Hippocampal formation (tissue), 2 donors: ENCODE results near the gene SFMBT1.
A peak's percentile ranks its signal among the peaks of the same experiment; 100 is the strongest.
"Not testable (repeated sequence)": the region's sequence is repeated elsewhere in the genome, so short reads cannot be mapped to it uniquely, and the experiment has no call there.

Experiments used
- DNase-seq, 2 donors: peaks; one replicate each; lab custom pipeline; 2025; lab: John Stamatoyannopoulos, UW

SFMBT1 gene

DNA sequence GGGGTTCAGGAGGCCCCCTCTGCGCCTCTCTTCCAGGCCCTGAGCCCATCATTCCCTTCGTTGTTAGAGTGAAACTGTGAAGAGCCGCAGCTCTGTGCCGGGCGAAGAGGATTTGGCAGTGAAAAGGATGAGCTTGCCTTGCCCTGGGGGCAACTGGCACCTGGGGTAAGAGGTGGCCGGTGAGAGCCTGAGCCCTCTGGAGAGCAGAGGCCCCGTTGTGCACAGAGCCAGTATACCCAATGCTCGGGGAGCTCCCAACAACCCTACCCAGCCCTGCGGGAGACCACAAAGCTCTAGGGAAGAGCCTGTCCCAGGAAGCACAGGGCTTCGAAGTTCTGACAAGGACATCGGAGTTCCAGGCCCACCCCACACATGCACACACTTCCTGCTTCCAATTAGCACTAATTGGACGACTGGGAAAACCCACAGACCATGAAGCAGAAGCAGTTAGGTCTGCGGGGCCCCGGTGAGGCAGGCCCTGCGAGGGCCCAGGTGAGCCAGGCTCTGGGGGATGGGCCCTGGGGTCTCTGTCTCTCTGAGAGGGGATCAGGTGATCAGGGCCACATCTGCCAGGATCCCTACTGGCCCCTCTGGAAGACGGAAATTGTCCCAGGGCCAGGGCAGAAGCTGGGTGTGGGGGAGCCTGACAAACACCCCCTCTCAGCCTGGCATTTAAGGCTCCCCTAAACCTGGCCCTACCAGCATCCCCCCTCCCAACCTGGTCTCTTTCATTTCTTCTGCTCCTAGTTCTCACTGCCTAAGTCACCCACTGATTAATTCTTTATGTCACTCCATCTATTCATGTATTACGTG, 27.9 kb upstream of the SFMBT1 start:
- DNase-seq = no peak

DNA sequence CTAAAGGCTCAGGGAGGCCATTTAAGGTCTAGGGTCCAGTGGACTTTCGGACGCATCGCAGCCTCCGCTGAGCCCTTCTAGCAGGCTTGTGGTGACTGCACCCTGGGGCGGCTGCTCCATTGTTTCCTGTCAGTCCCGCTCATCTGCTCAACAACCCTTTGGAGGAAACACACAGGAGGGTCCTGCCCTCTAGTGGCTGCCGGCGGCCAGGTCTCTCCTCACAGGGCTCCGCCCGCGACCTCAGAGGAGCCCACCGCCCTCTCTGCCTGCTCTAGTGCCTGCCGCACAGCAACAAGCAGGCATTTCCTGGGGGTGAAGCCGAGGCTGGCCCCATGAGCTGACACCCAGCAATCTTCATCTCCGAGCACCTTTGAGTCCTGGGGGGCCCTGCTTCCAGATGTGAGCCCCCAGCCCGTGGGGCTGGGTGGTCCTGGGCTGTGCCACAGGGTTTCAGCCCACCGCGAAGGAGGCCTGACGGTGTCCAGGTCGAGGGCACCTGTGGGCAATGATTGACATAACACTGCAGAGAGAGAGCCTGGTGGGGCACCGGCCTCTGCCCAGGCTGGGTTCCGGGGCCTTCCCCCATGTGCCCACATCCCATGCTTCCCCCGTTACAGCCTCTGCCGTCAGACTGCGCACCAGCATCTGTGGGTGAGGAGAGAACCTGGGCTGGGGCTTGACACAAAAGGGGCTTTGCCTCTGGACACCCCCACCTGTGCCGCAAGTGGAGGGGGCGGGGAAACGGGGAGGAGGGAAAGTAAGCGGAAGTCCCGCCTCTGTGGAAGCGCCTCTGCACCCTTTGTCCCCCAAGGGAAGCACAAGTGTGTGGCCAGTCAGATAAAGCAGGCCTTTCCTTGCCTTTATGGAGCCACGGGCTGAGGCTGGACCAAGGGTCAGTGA, 27.0 kb upstream of the SFMBT1 start:
- peak; percentile 59 to 70 for DNase-seq

DNA sequence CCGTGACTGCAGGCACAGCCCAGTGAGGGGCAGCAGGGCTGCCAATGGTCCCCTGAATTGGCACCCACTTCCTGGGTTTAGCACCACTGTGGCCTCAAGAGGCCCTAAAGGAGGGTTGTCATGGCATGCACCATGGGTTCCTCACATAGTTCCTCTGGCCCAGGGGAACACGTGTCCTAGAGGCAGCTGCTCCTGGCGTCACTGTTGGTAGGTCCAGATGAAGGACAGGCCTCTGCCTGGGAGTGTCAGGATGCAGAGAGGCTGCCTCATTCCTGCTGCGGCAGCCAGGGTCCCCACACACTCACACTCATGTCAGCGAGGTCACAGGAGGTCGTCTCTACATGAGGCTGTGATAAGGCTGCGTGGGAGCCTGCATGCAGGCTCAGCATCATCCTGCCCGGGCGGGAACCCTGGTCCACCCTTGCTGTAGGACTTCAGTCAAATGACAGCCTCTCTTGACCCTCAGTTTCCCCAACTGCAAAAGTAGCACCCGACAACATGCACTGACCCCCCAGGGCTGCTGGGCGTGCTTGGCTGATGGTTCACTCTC, 26.1 kb upstream of the SFMBT1 start:
- no peak for DNase-seq

DNA sequence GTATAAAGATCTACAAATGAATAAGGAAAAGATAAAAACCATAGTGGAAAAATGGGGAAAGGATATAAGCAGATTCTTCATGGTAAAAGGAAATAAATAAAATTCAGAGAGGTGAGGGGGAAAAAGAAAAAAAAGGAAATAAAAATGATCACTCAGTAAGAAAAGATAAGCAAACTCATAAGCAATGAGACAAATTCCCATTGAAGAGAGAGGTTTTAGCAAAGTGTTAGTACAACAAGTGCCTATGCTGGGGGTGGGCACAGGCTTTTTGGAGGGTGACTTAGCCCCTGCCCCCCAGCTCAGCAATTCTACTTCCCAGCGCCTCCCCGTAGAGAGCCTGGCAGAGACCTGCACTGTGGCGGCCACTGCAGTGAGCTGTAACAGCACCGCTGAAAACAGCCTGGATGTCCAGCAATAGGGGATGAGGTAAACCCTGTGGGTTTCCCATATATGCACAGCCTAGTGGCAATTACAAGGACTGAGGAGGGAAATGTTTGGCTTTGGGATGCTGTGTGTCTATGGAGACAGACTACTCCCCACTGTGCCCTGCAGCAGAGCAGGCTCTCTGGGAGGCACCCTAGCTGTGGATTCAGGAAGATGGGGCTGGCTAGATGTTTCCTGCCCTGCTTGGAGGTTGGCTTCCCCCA, 23.7 kb upstream of the SFMBT1 start:
- no peak for DNase-seq

DNA sequence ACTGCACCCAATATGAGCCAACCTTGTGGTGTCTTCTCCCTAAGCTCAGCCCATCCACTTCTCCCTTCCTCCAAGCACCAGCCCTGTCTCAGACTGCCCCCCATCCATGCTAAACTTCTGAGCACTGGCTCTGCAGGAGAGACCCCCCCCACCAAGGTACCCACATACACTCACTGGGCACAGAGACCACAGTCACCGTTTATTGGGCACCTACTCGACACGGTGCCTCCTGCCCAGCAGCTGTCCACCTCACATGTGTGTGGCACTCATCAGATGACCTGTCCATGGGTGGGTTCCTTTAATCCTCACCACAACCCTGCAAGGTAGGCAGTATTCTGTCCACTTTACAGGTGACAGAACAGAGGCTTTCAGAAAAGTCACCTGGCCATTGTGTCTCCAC, 22.3 kb upstream of the SFMBT1 start:
- no peak for DNase-seq

DNA sequence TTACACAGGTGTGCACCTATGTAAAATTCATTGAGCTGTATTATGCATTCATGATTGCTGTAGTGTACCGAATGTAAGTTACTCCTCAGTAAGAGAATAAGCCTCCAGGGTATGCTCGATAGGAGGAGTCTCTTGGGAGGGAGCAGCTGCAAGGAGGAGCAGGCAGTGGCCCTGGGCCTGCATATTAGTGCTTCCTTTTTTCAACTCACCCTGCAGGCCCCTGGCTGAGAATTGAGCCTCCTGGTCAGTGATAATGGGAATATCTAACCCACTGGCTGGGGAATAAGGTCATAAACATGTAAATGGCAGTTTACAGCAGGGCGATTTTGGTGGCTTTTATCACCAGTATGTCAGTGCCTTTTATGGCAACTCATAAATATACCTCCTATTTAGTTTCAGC, 21.7 kb upstream of the SFMBT1 start:
- DNase-seq = no peak

DNA sequence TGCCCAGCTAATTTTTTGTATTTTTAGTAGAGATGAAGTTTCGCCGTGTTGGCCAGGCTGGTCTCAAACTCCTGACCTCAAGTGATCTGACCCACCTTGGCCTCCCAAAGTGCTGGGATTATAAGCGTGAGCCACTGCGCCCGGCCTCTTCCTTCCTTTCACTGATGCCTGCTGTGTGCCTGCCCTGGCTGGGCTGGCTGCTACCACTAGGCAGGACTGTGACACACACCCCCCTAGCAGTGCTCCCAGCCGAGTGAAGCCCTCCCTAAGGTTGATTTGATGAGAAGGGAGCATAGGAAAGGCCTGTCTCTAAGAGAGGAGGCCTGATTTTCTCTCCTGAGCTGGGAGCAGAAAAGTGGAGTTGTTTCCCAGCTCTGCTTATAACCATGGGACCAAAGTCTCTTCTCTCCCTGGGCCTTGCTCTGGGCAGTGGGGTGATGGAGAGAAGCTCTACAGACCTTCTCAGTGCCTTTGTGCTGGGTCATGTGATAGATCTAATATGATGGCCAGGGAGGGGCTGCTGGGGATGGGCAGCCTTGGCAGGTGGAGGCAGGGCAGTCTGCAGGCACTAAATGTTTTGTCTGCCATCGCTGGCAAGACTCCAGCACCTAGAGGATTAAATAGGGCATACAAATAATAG, 20.1 kb upstream of the SFMBT1 start:
- no peak for DNase-seq

DNA sequence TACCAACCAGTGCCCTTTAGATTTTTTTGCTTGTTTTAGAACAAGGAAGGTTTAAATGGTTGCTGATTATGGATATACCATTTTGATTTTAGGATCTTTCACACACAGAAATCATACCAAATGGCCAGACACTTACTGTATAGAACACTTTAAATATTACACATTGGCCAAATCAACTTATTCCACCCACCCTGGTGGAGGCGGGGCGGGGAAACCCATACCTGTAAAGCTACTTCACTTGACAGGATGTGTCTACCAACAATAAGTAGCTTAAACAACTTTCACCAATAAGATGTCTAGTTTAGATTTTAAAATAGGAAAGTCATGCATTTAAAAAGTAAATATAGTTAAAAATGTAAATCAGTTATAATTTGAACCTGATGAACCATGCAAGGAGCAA, 17.0 kb upstream of the SFMBT1 start:
- DNase-seq = no peak

DNA sequence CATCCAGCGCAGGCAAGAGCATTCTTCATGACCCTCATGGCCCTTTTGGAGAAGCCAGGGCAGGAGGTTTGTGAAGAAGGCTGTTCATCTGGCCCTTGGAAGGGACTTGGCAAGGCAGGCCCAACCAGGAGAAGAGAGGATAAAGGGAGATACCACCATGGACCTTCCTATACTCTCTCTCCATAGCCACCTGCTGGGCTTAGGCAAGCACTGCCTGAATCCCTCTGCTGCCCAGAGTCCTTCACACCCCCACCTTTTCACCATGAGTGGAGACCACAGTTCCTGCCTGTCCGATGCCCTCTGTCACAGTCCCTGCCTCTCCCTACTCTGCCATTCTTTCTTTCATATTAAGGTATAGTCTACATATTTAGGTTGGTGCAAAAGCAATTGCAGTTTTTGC, 10.6 kb upstream of the SFMBT1 start:
- DNase-seq = no peak

DNA sequence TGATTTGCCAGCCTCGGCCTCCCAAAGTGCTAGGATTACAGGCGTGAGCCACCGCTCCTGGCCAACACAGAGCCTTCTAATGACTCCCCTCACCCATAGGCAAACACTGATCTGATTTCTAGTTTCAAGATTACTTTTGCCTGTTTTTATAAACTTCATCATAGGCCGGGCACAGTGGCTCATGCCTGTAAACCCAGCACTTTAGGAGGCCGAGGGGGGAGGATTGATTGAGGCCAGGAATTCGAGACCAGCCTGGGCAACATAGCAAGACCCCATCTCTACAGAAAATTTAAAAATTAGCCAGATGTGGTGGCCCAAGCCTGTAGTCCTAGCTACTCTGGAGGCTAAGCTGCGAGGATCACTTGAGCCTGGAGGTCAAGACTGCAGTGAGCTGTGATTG, 8.4 kb upstream of the SFMBT1 start:
- not testable (repeated sequence) for DNase-seq

DNA sequence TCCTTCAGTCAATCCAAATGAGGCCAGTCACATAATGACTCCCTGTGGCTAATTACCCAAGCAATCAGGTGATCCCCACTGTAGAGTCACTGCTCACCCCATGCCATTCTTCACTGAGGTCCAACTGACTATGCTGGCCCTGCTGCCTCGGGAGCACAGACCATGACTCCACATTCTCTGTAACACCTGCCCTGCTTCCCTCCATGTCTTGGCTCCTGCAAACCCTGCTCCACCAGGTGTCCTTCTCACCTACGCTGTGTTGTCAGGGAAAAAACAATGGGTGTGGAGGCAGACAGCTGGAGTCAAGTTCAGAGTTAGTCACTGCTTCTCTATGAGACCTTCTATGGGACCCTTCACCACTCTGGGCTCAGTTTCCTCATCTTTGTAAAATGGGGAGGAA, 6.1 kb upstream of the SFMBT1 start:
- no peak for DNase-seq

DNA sequence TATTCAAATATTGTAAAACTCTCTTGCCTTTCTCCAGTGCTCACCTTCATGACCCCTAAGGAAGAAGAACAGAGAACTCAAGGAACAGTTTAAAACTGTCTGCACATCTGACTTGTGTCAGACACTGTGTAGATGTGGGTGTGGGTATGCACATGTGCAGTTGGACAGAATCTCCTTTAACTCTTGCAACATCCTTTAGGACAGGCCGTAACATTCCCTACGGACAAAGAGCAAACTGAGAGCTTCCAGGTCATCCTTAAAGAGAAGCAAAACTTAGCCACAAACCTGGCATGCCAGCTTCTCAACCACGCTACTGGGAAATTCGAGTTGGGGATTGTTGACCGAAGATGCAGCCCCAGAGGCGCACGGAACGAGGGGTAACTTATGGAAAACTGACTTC, 4.1 kb upstream of the SFMBT1 start:
- no peak for DNase-seq

DNA sequence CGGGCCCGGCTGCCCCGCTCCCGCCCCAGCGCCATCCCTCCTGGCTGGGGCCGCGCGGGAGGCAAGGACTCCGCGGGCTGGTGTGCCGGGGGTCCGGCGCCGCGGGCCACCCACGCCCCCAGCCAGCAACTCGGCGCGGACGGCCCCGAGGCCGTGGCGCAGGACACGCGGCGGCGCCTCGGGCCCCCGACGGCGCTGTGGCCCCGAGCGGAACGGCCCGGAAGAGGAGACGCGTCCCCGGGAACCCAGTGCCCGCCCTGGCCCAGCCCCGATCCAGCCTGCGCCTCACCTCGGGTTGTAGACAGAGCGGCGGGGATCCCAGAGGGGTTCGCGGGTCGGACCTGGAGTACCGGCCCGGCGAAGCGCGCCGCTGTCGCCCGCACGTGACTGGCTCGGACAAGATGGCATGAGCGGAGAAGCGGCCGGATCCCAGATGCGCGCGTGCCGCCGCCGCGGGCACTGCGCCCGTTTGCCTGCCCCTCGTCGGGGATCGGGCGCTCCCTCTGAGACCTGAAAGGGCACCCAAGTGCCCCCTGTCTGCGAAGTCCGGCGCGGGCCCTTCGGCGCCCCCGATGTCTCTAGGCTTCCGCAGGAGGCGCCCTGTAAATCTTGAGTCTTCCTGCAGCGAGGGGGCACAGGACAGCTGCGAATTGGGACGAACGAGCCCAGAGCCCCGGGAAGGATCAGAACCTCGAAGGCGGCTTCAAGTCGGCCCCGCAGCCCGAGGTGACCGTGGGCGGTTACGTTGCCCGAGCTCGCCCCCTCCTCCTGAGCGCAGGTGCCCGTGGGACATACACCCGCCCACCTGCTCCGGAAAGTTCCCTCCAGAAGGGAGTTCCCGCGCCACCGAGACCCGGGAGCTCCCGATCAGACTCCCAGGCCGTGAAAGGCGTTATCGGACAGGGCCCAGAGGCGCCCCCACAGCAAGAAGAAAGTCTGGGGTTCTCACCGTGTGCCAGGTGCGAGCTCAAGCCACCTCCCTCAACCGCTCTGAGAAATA, 598 bp upstream of the SFMBT1 start:
- peak; percentile 10 to 25 for DNase-seq

DNA sequence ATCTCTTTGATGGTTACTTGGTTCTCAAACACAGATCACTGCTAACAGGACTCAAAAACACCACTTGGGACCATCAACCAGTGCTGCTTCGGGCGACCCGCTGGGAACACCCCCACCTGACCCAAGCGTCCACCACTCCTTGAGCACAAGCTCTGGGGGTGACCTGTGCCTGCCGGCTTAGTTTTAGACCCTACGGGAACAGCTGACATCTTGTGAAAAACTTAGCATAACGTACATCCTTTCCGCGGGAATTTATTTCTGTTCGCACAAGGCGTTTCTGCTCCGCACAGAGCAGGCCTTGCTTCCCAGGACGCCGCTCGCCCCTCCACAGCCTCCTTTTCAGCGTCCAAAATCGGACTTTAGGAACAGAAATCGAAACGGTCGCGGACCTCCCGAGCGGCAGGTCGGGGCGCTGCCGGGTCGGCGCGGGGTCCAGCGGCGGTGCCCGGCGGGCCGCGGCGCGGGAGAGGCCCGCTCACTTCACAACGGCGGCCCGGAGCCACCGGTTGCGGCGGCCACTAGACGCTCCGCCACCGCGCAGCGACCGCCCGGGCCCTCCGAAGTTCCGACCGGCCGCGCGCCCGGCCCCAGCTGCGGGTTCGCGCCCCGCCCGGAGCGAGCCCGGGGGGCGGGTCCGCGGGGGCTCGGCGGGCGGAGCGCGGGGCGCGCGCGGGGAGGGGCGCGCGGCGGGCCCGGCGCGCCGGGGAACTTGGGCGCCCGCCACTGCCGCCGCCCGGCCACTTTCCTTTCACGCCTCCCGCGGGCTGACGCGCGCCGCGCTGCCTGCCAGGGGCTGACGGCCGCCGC, 959 bp downstream of the SFMBT1 start:
- peak; percentile 37 to 51 for DNase-seq

DNA sequence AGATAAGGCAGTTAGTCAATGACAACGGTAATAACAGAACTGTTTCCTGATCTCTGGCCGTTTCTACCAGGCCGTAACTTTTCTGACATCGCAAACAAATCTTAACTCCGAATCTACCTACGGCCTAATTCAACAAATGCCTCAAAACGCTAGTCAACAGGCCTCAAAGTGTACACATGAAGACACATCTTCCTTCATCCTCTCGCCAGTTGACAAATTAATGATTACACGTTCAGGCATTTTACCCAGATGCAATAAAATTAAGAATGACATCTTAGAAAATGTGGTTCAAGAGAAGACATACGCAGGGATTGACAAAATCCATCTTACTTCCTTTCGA, 1.5 kb downstream of the SFMBT1 start:
- peak in 1 of 2 donors; percentile 43 for DNase-seq

DNA sequence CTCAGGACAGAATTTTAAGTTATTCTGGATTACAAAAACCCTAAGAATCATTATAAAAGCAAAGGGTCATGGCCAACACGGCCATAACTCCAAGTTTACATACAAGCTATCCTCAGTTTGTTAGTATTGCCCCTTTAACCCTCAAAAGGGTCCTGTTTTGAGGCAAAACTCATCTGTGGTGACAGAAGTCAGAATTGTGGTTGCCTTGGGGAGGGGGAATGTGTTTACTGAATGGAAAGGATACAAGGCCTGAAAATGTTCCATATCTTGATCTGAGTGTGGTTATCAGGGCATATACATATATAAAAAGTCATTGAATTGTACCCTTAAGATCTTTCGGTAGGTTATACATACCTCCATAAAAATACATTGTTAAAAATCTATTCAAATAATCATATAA, 2.1 kb downstream of the SFMBT1 start:
- no peak for DNase-seq

DNA sequence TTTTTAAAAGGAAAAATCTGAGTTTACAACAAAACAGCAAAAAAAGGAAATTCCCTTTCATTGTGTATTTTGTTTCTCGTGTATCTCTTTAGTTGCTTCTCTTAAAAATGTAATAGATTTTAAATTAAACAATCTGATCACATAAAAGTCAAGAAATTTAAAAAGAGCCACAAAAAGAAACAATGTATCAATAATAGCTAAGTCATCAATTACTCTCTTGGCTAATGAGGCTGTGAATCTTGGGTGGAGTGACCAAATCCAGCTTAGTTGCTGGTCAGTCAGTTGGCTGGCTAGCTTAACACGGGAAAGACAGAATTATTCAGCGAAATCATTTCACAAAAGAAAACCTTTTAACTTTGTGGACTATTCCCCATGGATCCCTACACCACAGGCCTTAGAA, 3.2 kb downstream of the SFMBT1 start:
- no peak for DNase-seq

DNA sequence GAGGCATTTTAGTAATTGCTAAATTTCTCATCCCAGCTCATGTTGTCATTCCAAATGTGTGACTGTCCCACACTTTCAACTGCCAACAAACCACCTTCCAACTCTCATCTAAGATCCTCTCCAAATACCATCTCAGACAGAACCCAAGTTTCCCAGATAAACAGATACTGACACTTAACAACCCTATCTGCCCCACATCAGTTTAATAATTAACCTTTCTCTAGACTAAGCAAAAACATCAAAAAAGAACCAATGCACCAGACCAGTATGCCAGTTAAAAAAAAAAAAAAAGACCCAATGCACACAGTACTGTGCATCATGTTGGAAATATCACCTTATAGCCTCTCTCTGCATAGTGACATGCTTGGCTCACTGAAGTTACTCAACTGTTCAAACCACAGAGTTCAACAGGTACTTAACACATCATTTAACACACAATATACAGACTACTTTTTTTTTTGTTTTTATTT, 5.5 kb downstream of the SFMBT1 start:
- DNase-seq = no peak

DNA sequence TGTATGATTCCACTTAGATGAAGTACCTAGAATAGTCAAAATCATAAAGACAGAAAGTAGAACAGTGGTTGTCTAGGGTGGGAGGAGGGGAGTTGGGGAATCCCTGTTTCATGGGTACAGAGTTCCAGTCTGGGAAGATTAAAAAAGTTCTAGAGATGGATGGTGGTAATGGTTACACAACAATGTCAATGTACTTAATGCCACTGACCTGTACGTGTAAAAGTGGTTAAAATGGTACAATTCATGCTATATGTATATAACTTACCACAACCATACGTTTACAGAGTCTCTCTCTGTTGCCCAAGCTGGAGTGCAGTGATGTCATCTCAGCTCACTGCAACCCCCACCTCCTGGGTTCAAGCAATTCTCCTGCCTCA, 6.5 kb downstream of the SFMBT1 start:
- DNase-seq = no peak
